ENCODE results near the gene ANO4. TPM values are rescaled to one million over a fixed set of nuclear protein-coding genes. Genes with fewer than 3 reads are reported as not detected.
"Not testable (repeated sequence)": the region's sequence is repeated elsewhere in the genome, so short reads cannot be mapped to it uniquely, and the experiment has no call there.

The ANO4 gene
- total RNA-seq, 1 donor from 2014 or later = 4.1 TPM

- DNase-seq (ENCODE audit: low spot score) = no peak
Measured at GRCh38 chr12:101087920-101088319, 293.3 kb downstream of the ANO4 start.

DNA sequence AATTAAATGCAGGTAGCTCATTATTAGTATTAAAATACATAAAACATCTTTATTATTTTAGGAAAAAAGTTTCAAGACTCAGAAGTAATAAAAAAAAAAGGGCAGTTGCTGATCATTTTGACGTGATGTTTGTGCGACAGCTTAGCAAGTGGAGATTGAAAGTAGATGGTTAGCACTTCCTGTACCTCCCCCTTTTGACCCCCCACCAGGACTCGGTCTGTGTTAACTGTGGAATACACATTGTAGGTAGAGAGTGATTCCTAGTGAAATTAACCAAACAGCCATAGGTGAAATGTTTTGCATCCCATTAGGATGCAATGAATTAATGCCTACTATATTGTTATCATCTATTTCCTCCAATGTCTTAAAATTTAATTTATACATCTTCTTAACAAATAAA, 294.7 kb downstream of the ANO4 start:
- no peak for DNase-seq (ENCODE audit: low spot score)

- DNase-seq (ENCODE audit: low spot score) = not testable (repeated sequence)
Measured at GRCh38 chr12:101090222-101090621, 295.6 kb downstream of the ANO4 start.

DNA sequence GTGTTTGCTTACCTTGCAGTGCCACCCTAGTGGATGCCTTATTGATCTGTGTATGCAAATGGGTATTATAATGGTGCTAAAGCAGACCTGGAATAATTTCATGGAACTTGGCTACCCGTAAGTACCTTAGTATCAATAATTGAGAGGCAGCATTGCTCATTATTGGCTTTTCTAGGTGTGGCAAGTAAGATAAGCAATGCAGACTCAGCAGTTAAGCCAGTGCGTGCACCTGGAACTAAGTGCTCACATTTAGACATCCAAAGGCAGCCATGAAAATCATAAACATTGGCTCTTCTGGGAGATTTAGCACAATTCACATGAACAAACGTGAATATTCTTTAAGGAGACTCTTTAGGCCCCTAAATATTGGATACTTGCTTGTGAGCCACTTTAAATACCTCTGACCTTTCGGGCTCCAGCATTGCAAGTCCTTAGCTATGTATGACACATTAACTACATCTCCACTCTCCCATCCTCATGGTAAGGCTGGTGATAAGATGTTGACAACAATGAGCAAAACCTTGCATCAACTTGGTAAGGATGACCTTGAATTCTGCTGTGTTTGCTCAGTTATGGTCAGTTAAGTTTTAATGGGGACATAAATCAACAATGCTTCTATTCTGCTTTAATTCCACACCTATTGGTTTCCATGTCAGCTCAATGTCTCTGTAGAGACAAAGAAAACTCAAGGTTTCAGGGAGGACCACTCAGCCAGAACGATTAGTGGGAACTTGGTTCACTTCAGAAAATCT, 303.4 kb downstream of the ANO4 start:
- DNase-seq (ENCODE audit: low spot score) = no peak

- no peak for DNase-seq (ENCODE audit: low spot score)
Measured at GRCh38 chr12:101107032-101107763, 312.6 kb downstream of the ANO4 start.

DNA sequence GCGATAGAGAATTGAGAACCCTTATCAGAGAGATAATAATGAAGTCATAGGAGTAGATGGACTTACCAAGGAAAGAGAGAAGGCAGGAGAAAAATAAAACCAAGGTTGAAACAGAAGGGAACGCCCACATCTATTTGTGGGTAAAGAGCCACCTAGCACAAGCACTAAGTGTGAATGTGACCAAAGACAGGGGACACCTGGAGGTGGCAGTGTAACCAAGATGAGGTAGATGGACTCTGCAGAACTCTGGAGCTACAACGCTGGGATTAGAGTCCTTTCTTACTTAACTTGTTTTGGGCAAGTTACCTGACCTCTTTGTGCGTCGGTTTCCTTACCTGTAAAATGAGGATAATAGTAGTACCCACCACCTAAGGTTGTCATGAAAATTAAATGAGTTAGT, 313.6 kb downstream of the ANO4 start:
- DNase-seq (ENCODE audit: low spot score) = no peak

DNA sequence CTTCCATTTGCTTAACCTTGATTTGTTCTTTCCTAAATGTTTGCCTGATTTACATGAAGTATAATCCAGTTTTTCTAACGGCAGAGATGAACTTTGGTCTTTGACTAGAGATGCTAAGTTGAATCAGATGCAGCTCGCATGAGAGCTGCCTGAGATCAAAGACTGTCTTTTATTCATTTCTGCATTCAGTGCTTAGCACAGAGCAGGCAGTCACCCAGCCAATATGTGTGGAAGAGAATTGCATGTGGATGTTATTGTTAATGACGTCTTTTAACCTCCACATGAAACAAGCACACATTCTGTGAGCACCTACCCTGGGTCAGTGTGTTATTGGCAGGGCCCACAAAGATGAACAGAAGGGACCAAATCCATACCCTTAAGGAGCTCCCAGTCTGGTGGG, 316.3 kb downstream of the ANO4 start:
- DNase-seq (ENCODE audit: low spot score) = no peak

- DNase-seq (ENCODE audit: low spot score) = no peak
Measured at GRCh38 chr12:101111441-101111840, 316.9 kb downstream of the ANO4 start.

DNA sequence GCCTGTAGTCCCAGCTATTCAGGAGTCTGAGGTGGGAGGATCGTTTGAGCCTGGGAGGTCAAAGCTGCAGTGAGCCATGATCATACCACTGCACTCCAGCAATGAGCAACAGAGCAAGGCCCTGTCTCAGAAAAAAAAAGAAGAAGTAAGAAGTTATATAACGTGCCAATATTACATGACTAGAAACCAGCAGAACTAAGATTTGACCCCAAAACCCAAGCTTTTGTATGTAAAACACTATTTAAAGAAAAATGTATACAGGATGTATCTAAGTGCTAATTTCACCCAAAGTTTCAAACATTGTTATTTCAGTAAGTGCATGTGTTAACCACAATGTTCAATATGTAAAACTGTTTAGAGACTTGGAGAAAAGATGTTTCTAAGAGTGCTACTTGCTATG, 320.8 kb downstream of the ANO4 start:
- DNase-seq (ENCODE audit: low spot score) = no peak

GRCh38 chr12:101116911-101117310, 322.3 kb downstream of the ANO4 start:
- DNase-seq (ENCODE audit: low spot score) = no peak

- no peak for DNase-seq (ENCODE audit: low spot score)
Measured at GRCh38 chr12:101117842-101118241, 323.3 kb downstream of the ANO4 start.

DNA sequence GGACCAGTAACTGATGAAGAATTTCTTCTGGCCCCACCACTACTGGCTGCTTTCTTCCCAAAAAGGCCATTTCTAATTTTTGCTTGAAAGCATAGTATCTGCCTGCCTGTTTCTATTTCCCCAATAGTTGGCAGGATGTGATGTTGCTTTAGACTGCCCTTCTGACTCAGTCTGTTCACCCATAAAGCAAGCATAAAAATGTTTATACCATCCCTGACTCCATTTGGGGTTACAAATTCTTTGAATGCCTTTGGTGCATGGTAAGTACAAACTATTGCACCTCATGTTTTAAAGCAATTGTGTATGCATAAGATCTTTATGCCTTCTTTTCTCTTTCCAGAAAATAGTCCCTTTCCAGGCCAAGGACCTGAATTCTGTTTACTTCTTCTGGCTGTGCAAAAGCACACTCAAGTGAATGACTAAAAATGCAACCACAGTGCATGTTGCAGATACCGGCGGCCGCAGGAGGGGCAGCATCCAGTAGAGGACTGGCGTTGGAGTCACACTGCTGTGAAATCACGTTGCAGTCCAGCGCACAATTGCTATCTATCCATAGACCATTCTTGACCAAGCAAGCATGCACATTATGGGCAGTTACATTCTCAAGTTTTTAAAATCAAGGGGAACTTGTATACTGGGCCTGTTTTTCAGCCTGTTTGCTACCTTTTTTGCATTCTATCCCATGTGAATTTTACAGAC, 333.1 kb downstream of the ANO4 start:
- DNase-seq (ENCODE audit: low spot score) = no peak

DNA sequence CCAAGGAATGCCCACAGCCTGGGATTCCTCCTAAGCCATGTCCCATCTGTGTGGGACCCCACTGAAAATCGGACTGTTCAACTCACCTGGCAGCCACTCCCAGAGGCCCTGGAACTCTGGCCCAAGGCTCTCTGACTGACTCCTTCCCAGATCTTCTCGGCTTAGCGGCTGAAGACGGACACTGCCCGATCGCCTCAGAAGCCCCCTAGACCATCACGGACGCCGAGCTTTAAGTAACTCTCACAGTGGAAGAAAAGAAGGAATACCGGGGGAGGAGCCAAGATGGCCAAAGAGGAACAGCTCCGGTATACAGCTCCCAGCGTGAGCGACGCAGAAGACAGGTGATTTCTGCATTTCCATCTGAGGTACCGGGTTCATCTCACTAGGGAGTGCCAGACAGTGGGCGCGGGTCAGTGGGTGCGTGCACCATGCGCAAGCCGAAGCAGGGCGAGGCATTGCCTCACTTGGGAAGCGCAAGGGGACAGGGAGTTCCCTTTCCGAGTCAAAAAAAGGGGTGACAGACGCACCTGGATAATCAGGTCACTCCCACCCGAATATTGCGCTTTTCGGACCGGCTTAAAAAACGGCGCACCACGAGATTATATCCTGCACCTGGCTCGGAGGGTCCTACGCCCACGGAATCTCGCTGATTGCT, 351.3 kb downstream of the ANO4 start:
- not testable (repeated sequence) for DNase-seq (ENCODE audit: low spot score)

DNA sequence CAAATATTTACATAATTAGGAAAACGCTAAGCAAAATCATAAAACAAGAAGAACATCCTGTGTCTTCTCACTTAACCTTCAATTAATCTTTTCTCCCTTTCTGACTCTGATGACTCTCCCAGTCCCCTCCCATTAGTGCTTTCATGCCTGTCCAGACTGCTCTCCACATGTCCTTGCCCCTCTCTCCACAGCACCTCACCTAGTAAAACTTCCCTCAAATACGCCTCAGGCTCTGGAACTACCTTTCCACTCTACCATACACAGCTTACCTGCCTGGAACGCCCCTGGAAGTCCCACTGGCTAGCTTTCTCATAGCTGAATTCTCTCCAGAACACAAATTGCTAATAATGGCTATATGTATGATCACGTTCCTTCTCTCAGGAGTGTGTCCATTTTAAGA, 370.7 kb downstream of the ANO4 start:
- no peak for DNase-seq (ENCODE audit: low spot score)

- no peak for DNase-seq (ENCODE audit: low spot score)
Measured at GRCh38 chr12:101166866-101167265, 372.3 kb downstream of the ANO4 start.

DNA sequence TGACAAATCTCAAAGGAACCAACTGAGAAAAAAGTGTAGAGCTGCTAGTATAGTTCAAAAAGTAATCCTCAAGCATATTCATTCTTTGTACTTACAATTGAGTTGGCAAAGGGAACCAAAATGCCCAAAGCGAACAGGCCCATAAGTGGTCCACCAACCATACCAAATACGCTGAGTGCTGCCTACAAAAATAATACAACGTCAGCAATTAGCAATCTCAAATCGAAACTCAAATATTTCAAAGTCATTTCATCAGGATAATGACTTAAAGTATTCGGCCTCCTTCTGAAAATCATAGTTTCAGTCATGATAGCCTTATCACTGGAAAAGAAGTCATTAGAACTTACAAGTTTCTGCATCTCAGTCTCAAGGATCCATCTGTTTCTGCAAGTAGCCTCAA, 373.4 kb downstream of the ANO4 start:
- no peak for DNase-seq (ENCODE audit: low spot score)

DNA sequence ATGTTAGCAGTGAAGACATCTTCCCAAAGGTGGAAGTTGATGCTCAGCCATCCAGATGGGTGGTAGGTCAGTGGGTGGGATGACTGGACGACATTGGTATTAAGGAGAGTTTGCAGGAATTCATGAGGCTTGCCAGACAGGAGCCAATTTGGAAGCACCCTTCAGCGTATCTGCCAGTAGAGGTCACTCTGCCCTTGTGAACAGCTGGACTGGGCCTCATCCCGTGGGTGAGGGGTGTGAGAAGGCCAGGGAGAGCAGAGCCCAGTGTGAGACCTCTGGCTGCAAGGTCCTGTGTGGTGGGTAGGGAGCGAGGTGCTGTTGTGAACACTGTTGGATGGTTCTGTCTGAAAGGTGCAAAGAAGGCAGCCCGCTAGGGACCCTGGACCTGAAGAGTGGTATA, 377.7 kb downstream of the ANO4 start:
- DNase-seq (ENCODE audit: low spot score) = no peak

- DNase-seq (ENCODE audit: low spot score) = no peak
Measured at GRCh38 chr12:101173197-101173749, 378.7 kb downstream of the ANO4 start.

- DNase-seq (ENCODE audit: low spot score) = no peak
Measured at GRCh38 chr12:101174541-101174940, 380.0 kb downstream of the ANO4 start.
